ENCODE results near the gene TMEM119. TPM values are rescaled to one million over a fixed set of nuclear protein-coding genes. Genes with fewer than 3 reads are reported as not detected.

The TMEM119 gene
- total and polyA plus RNA-seq, 2 experiments from 2014 or later = 54.4 to 69.7 TPM

DNA sequence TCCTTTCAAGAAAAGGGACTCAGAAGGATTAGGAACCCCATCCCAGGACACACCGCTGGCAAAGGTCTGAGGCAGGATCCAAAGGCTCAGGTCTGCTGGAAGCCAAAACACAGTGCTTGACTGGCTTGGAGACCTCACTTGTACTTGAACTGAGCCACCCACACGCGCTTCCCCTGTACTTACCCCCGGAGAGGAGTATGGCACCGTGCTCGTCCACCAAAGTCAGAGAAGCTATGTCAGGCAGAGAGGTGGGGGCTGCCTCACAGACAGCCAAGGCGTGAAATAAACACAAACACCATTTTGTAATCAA lies 46.9 kb upstream of the TMEM119 start:
- Histone ChIP-seq H3K27ac (no peak overlapping the region), H4K20me1 (ENCODE audit: insufficient read depth, poor library complexity, severe bottlenecking) (no peaks in the 10 kb centered on the region), H3K9me3 (ENCODE audit: low read depth) (no peaks in the 10 kb centered on the region), H3K4me1 (ENCODE audit: insufficient read depth) (no peaks in the 10 kb centered on the region), H3K36me3 (replicated peaks; ENCODE audit: insufficient read depth, low read depth) (no peaks in the 10 kb centered on the region), H3K27me3 (no peaks in the 10 kb centered on the region), H3K4me3 (no peak overlapping the region), H2AFZ (no peak overlapping the region), H3K79me2 (no peaks in the 10 kb centered on the region), H3K4me2 (no peak overlapping the region), H3K9me2 (replicated peaks; ENCODE audit: insufficient read depth) (no peaks in the 10 kb centered on the region)
- TF ChIP-seq CTCF (IDR thresholded peaks at IDR 0.05; ENCODE audit: poor library complexity) (no peak), EZH2phosphoT487 (IDR thresholded peaks at IDR 0.05; ENCODE audit: low read depth, severe bottlenecking, unreplicated experiment) (no peak), EZH2 (IDR thresholded peaks at IDR 0.05; ENCODE audit: borderline replicate concordance) (no peak)
- no peak for DNase-seq (ENCODE audit: low spot score)
- WGBS (ENCODE audit: low lambda C conversion rate, missing lambda C conversion rate) = 97% methylated on average over 7 of the region's 7 CpGs

- no peaks in the 10 kb centered on the region for H3K79me2 ChIP-seq
- H3K4me1 ChIP-seq (ENCODE audit: insufficient read depth) = no peaks in the 10 kb centered on the region
- TF ChIP-seq CTCF (IDR thresholded peaks at IDR 0.05; ENCODE audit: poor library complexity) (no peak), EZH2phosphoT487 (IDR thresholded peaks at IDR 0.05; ENCODE audit: low read depth, severe bottlenecking, unreplicated experiment) (no peak), EZH2 (IDR thresholded peaks at IDR 0.05; ENCODE audit: borderline replicate concordance) (no peak)
- H3K9me2 ChIP-seq (replicated peaks; ENCODE audit: insufficient read depth) = no peaks in the 10 kb centered on the region
- 86% methylated on average over 18 of the region's 18 CpGs for WGBS (ENCODE audit: low lambda C conversion rate, missing lambda C conversion rate)
- no peak for DNase-seq (ENCODE audit: low spot score)
- no peak overlapping the region for H2AFZ ChIP-seq
- no peaks in the 10 kb centered on the region for H3K36me3 ChIP-seq (replicated peaks; ENCODE audit: insufficient read depth, low read depth)
- no peak overlapping the region for H3K4me3 ChIP-seq
- H3K4me2 ChIP-seq = no peak overlapping the region
- H3K27me3 ChIP-seq = no peaks in the 10 kb centered on the region
- H3K9me3 ChIP-seq (ENCODE audit: low read depth) = no peaks in the 10 kb centered on the region
- H3K27ac ChIP-seq = no peak overlapping the region
- H4K20me1 ChIP-seq (ENCODE audit: insufficient read depth, poor library complexity, severe bottlenecking) = no peaks in the 10 kb centered on the region
Measured at GRCh38 chr12:108643941-108644810, 46.3 kb upstream of the TMEM119 start.

- Histone ChIP-seq H4K20me1 (ENCODE audit: insufficient read depth, poor library complexity, severe bottlenecking) (no peaks in the 10 kb centered on the region), H3K9me3 (ENCODE audit: low read depth) (no peaks in the 10 kb centered on the region), H3K36me3 (replicated peaks; ENCODE audit: insufficient read depth, low read depth) (no peaks in the 10 kb centered on the region), H3K4me2 (no peak overlapping the region), H3K9me2 (replicated peaks; ENCODE audit: insufficient read depth) (no peaks in the 10 kb centered on the region), H3K4me1 (ENCODE audit: insufficient read depth) (peaks cover under 1% of the 10 kb centered on the region), H3K79me2 (no peaks in the 10 kb centered on the region), H3K27me3 (no peaks in the 10 kb centered on the region), H3K27ac (no peak overlapping the region), H3K4me3 (no peak overlapping the region), H2AFZ (no peak overlapping the region)
- WGBS (ENCODE audit: low lambda C conversion rate, missing lambda C conversion rate) = 92% methylated on average over 1 of the region's 1 CpG
- DNase-seq (ENCODE audit: low spot score) = no peak
- no peak for TF ChIP-seq EZH2 (IDR thresholded peaks at IDR 0.05; ENCODE audit: borderline replicate concordance)
- no peak for TF ChIP-seq EZH2phosphoT487 (IDR thresholded peaks at IDR 0.05; ENCODE audit: low read depth, severe bottlenecking, unreplicated experiment)
- TF ChIP-seq CTCF (IDR thresholded peaks at IDR 0.05; ENCODE audit: poor library complexity) = no peak
Measured at GRCh38 chr12:108642899-108643654, 45.2 kb upstream of the TMEM119 start.
